ENCODE measurements around the gene HAUS3.

DNA sequence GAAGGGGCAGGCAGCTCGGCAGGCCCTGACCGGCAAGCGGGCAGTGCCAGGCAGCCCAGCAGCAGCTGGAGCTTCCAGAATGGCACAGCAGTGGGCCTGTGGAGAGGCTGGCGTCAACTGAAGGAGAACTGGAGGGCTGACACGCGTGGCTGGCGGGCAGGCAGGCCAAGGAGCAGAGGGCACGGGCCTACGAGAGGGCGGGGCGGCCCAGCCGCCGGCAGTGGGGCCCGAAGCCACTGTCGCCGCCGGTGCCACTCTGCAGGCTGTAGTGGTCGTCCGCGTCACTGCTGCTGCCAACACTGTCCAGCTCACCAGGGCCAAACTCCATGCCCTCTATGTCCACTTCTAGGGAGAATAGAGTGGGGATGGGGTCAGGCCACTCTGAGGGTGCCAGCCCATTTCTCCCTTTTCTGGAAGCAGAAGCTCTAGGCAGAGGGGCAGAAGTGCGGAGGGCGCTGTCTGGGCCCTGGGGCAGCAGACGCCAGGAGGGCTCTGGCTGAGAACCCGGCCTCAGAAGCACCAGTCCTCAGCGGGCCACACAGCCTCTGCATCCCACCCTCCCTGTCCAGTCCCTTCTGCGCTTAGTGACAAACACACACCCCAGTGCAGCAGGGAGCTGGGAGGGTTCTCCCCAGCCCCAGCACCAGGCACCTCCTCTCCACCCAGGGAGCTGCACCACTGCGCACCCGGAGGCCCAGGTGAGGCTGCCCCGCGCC, 8.6 kb upstream of the HAUS3 start:
- TF ChIP-seq, protein P1, sequence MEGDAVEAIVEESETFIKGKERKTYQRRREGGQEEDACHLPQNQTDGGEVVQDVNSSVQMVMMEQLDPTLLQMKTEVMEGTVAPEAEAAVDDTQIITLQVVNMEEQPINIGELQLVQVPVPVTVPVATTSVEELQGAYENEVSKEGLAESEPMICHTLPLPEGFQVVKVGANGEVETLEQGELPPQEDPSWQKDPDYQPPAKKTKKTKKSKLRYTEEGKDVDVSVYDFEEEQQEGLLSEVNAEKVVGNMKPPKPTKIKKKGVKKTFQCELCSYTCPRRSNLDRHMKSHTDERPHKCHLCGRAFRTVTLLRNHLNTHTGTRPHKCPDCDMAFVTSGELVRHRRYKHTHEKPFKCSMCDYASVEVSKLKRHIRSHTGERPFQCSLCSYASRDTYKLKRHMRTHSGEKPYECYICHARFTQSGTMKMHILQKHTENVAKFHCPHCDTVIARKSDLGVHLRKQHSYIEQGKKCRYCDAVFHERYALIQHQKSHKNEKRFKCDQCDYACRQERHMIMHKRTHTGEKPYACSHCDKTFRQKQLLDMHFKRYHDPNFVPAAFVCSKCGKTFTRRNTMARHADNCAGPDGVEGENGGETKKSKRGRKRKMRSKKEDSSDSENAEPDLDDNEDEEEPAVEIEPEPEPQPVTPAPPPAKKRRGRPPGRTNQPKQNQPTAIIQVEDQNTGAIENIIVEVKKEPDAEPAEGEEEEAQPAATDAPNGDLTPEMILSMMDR (optimal IDR thresholded peaks at IDR 0.05 in 1 of 3, IDR thresholded peaks at IDR 0.05 in 1 of 3, conservative IDR thresholded peaks at IDR 0.05 in 1 of 3; ENCODE audit: extremely low read depth in 1 of 3, insufficient read depth in 2 of 3, low read length in 3 of 3), result no peak
- no peak for TF ChIP-seq EZH2 (IDR thresholded peaks at IDR 0.05; ENCODE audit: low read length)
